ENCODE results near the gene IRF5.

- TF ChIP-seq CTCF (IDR thresholded peaks at IDR 0.05): no peak
- TF ChIP-seq POLR2A (IDR thresholded peaks at IDR 0.05): no peak
These were observed 42.4 kb upstream of the IRF5 start for GRCh38 chr7:128895320-128895719.
